Subcutaneous adipose tissue (tissue), 4 donors: ENCODE results near the gene UEVLD. TPM values are rescaled to one million over a fixed set of nuclear protein-coding genes. Genes with fewer than 3 reads are reported as not detected.

Experiments
- total RNA-seq, 4 donors: library from RNA; depleted of rRNA; stranded (reverse); fragments of >200 nt; gene quantifications; one replicate each; pipeline ENCODE4 v1.1.0, GENCODE V29; 2016
- TF ChIP-seq, protein P1 (sequence below): fragments of 450-650 bp; IDR thresholded peaks from one replicate; pipeline ENCODE4 v1.5.1; 2016; ENCODE audit warnings: low read depth, mild to moderate bottlenecking, control low read depth, antibody characterized with exemption, moderate library complexity

UEVLD gene
- total RNA-seq: 10 to 100 TPM; 18.6 to 67.0 (median 29.8) TPM

DNA sequence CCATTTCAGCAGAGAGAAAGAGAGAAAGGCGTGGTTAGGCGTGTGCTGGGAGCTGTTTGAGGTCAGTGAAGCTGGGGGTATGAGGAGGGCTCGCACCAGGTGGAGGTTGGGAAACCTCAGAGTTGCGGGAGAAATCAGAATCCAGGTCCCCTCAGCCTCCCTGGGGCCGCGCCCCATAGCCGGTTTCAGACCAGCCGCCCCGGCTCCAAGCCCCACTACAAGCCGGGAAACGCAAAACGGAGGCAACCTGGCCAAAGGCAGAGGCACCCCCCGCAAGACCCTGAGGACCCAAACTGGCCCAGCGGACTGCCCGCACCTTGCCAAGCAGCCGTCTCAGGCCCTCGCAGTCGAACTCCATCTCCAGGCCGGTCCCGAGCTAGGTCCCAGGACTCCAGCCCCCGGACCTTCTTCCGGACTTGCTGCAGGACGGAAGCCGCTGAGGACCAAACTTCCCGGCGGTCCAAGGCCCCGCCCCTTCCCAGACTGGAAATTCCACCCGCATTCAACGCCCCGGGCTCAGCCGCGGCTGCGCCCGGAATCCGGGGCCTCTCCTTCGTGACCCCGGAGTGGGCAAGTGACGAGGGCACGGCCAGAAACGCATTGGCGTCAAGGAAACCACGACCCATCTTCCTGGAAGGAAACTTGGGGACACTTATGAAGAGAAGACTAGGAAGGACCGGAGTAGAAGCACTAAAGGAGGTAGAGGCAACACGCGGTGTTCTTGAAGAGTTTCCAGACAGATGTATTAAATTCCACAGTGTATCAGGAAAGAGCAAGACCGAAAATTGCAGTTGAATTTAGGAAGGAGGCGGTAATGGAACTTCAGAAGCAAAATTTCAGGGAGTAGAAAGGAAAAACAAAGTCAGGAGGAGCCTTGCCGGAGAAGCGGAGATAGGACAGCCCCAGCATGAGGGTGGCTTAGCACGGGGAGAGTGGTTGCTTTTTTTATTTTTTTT lies at the start of gene UEVLD:
Gene UEVLD (minus strand): TSS at position 438 of the 956 bp plus-strand sequence. CDS start 80 bp downstream, at position 358.
- TF ChIP-seq, protein P1, sequence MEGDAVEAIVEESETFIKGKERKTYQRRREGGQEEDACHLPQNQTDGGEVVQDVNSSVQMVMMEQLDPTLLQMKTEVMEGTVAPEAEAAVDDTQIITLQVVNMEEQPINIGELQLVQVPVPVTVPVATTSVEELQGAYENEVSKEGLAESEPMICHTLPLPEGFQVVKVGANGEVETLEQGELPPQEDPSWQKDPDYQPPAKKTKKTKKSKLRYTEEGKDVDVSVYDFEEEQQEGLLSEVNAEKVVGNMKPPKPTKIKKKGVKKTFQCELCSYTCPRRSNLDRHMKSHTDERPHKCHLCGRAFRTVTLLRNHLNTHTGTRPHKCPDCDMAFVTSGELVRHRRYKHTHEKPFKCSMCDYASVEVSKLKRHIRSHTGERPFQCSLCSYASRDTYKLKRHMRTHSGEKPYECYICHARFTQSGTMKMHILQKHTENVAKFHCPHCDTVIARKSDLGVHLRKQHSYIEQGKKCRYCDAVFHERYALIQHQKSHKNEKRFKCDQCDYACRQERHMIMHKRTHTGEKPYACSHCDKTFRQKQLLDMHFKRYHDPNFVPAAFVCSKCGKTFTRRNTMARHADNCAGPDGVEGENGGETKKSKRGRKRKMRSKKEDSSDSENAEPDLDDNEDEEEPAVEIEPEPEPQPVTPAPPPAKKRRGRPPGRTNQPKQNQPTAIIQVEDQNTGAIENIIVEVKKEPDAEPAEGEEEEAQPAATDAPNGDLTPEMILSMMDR: no peak

DNA sequence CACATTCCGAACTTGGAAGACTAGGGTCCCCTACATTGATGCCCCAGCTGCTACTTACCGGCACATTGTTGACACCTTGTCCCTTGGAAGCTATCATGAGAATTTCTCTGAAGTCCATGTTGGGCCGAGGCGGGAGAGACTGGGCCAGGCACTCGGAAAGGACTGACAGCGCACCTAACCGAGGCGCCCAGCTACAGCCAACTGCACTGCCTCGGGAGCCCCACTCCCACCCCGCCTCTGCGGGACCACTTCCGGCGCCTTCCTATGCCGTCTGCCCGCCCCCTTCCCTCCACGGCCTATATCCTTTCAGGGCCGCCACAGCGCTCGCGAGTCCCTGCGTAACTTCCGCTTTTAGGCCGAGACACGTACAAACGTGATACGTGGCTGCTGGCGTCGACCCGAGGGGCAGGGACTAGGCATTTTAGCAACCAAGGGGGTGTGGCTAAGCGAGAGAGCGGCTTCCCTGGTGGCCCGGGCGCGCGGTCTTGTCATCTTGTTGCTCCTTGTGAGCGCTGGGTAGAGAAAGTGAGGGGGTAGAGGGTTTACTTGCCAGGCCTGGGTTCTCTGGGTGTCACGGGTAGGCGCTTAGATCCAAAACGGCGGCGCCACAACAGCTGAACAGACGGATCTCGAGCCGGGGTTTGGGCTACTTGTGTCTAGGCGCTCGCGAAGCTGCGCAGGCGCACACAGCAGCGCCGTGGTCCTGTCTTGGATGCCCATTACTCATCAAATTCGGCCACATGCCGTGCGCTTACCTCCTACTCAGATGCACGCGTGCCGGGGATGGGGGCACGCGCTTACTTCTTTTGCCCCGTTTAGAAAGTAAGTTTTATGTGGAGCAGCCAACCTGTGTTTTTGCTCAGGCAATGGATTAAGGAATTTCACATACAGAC lies 45.9 kb upstream of the UEVLD start, which contains the start of gene SPTY2D1:
Gene SPTY2D1 (minus strand): TSS at position 203 of the 893 bp plus-strand sequence. CDS start 85 bp downstream, at position 118.
- TF ChIP-seq, protein P1: no peak

DNA sequence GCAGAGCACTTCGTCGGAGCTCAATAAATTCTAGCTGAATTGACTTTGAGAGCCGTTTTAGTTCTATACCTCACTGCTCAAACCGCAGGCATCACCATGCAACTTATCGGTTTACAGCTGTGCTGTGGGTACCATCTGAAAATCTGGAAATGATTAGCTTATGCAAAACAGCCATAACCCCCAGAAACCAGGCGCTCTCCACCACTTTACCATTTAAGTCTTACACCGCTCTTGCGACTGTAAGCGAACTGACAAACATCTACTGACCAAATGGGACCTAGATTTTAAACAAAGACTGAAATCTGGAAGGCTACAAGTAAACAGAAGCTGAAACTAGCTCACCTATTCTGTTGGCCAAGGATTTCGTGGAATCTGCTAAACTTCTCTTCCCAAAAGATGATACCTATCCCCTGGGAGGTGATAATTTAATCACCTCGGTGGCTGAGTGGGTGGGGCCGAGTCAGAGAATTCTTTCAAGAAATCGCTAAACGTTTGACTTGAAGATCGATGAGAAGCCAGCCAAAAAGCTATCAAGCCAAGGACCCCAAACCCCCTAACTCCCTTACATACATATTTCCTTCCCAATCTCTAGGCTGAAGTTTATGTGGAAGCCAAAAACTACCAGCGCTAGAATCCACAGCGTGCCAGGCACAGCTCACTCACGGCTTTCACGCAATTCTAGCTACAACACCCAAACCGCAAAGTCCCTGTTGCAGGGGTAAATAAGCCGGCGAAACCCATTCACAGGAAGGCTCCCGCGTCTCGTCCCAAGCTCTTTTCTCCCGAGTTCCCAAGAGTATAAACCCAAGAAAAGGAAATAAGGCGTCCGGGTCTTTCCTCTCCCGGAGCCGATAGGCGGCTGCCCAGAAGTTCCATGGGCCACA lies 45.0 kb upstream of the UEVLD start:
- TF ChIP-seq, protein P1: no peak

DNA sequence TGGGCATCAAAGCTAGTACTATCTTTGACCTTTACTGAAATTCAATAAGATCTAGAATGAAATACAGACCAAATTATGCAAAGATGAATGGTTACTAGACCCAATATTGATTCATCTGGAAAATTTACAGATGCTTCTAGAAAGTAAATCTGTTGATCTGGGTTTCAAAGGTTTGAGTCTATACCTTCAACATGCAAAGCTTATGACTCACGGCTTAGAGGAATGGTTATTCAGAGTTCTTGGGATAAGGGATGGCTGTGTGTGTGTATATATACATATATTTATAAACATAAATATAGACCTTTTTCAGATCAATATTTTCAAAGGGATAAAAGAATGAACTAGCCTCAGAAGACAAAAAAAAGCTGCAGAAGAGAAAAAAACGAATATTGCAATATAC lies 44.3 kb upstream of the UEVLD start:
- TF ChIP-seq, protein P1: no peak

DNA sequence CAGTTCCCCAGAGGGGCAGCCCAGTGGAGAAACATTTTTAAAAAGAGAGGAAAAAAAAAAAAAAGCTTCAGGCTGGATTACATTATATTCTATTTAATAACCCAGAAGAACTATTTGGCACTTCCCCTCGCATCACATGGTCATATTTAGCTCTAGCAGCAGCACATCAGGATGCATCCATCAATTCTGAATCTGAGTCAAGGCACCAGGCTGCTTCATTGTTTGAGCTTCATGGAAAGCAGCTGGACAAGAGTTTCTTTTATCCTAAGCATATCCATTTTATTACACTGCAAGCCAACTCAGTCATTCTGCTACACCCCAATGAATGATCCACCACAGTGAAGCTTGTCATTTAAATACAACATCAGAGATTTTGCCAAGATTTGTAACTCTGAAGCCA lies 35.6 kb upstream of the UEVLD start:
- TF ChIP-seq, protein P1: no peak

DNA sequence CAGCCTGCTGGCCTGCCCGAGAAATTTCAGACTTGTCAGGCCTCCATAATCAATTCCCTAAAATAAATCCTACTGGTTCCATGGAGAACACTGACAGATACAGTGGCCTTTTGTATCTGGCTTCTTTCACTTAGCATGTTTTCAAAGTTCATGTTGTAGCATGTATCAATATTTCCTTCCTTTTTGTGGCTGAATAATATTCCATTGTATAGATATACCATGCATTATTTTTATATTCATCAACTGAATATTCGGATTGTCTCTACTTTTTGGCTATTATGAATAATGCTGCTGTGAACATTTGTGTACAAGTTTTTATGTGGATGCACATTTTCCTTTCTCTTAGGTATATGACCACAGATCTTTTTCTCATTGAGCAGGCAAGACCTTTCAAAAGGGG lies 35.2 kb upstream of the UEVLD start:
- TF ChIP-seq, protein P1: no peak
